Karpas-422 (cell line): ENCODE measurements around the gene CNDP2. TPM values are rescaled to one million over a fixed set of nuclear protein-coding genes. Genes with fewer than 3 reads are reported as not detected.

Experiments used
- DNase-seq: peaks from one replicate; pipeline ENCODE4 v3.0.0-alpha.2; 2015
- H2AFZ ChIP-seq: fragments of 200-600 bp; sonication (generic); 2 replicates; pipeline ENCODE4 v1.6.1; 2014; ENCODE audit warnings: antibody characterized with exemption, low read length, mixed read lengths
- H3K27ac ChIP-seq: fragments of 200-600 bp; sonication (generic); 2 replicates; pipeline ENCODE4 v1.5.1; 2014; ENCODE audit warnings: mild to moderate bottlenecking, low read length, moderate library complexity
- H3K27me3 ChIP-seq: fragments of 200-600 bp; sonication (generic); 2 replicates; pipeline ENCODE4 v1.6.1; 2014; ENCODE audit warnings: low read length, mixed read lengths
- H3K36me3 ChIP-seq: fragments of 200-600 bp; sonication (generic); 2 replicates; pipeline ENCODE4 v1.6.1; 2014; ENCODE audit warnings: low read length, mixed read lengths; ENCODE audit not compliant: insufficient read depth
- H3K4me1 ChIP-seq: fragments of 200-600 bp; sonication (generic); 2 replicates; pipeline ENCODE4 v1.6.1; 2014; ENCODE audit warnings: mild to moderate bottlenecking, low read length, mixed read lengths
- H3K4me2 ChIP-seq: fragments of 200-600 bp; sonication (generic); 2 replicates; pipeline ENCODE4 v1.6.1; 2014; ENCODE audit warnings: low read length, low read depth, mild to moderate bottlenecking; ENCODE audit not compliant: poor library complexity, severe bottlenecking
- H3K4me3 ChIP-seq: fragments of 200-600 bp; sonication (generic); 2 replicates; pipeline ENCODE4 v1.5.1; 2014; ENCODE audit warnings: mild to moderate bottlenecking, antibody characterized with exemption, low read length, mixed read lengths
- H3K79me2 ChIP-seq: fragments of 200-600 bp; sonication (generic); 2 replicates; pipeline ENCODE4 v1.6.1; 2014; ENCODE audit warnings: mild to moderate bottlenecking, low read length, mixed read lengths
- H3K9ac ChIP-seq: fragments of 200-600 bp; sonication (generic); 2 replicates; pipeline ENCODE4 v1.6.0; 2014; ENCODE audit warnings: low read length
- H3K9me2 ChIP-seq: fragments of 200-600 bp; sonication (generic), shearing (Covaris generic); replicated peaks from 2 replicates; pipeline ENCODE4 v1.6.0; 2014; ENCODE audit warnings: mild to moderate bottlenecking, low read length, moderate library complexity; ENCODE audit not compliant: insufficient read depth
- H3K9me3 ChIP-seq: fragments of 300-700, 200-600 bp; sonication (generic); 2 replicates; pipeline ENCODE4 v1.6.1; 2014; ENCODE audit warnings: low read length, mixed read lengths
- H4K20me1 ChIP-seq: fragments of 200-600 bp; sonication (generic); 2 replicates; pipeline ENCODE4 v1.6.1; 2014; ENCODE audit warnings: mild to moderate bottlenecking, antibody characterized with exemption, low read length, low read depth; ENCODE audit not compliant: insufficient read depth
- total RNA-seq: library from RNA; depleted of rRNA; stranded (reverse); fragments of >200 nt; shearing (Covaris generic); gene quantifications from 2 replicates; pipeline ENCODE4 v1.2.3, GENCODE V29; 2014; ENCODE audit warnings: low replicate concordance

The CNDP2 gene
- total RNA-seq, 1 experiment from 2014 or later, result 137 TPM

- Histone ChIP-seq H3K36me3 (no peaks in the 10 kb centered on the region), H3K79me2 (no peaks in the 10 kb centered on the region), H2AFZ (no peak overlapping the region), H3K27me3 (no peaks in the 10 kb centered on the region), H3K4me2 (no peak overlapping the region), H3K4me1 (peaks cover 6% of the 10 kb centered on the region), H3K4me3 (no peak overlapping the region), H3K9me2 (no peaks in the 10 kb centered on the region), H3K9me3 (no peaks in the 10 kb centered on the region), H3K27ac (no peak overlapping the region), H4K20me1 (no peaks in the 10 kb centered on the region), H3K9ac (no peak overlapping the region)
- DNase-seq, result no peak
These were observed 32.8 kb downstream of the CNDP2 start for GRCh38 chr18:74528913-74529312.

- Histone ChIP-seq H3K36me3 (no peaks in the 10 kb centered on the region), H4K20me1 (no peaks in the 10 kb centered on the region), H2AFZ (no peak overlapping the region), H3K27ac (no peak overlapping the region), H3K4me2 (no peak overlapping the region), H3K4me3 (no peak overlapping the region), H3K9me3 (no peaks in the 10 kb centered on the region), H3K79me2 (no peaks in the 10 kb centered on the region), H3K9me2 (no peaks in the 10 kb centered on the region), H3K27me3 (no peaks in the 10 kb centered on the region), H3K9ac (no peak overlapping the region), H3K4me1 (peaks cover 6% of the 10 kb centered on the region)
- DNase-seq, result no peak
These were observed 33.2 kb downstream of the CNDP2 start for GRCh38 chr18:74529378-74529777.

- DNase-seq, result no peak
- no peaks in the 10 kb centered on the region for H3K9me3 ChIP-seq
- H3K36me3 ChIP-seq, result no peaks in the 10 kb centered on the region
- no peak overlapping the region for H3K27ac ChIP-seq
- no peak overlapping the region for H3K4me3 ChIP-seq
- H3K9me2 ChIP-seq, result no peaks in the 10 kb centered on the region
- H3K9ac ChIP-seq, result no peak overlapping the region
- no peaks in the 10 kb centered on the region for H3K79me2 ChIP-seq
- H3K27me3 ChIP-seq, result no peaks in the 10 kb centered on the region
- H4K20me1 ChIP-seq, result no peaks in the 10 kb centered on the region
- H3K4me2 ChIP-seq, result no peak overlapping the region
- H3K4me1 ChIP-seq, result peaks cover 6% of the 10 kb centered on the region
- H2AFZ ChIP-seq, result no peak overlapping the region
These were observed 33.8 kb downstream of the CNDP2 start for GRCh38 chr18:74529811-74530583.

- no peaks in the 10 kb centered on the region for H3K79me2 ChIP-seq
- H2AFZ ChIP-seq, result no peak overlapping the region
These were observed 34.4 kb downstream of the CNDP2 start for GRCh38 chr18:74530584-74530862.

GRCh38 chr18:74531043-74531442 lies 34.9 kb downstream of the CNDP2 start:
- no peak overlapping the region for H3K9ac ChIP-seq
- no peak overlapping the region for H3K4me3 ChIP-seq
- no peaks in the 10 kb centered on the region for H3K36me3 ChIP-seq
- H3K27ac ChIP-seq, result no peak overlapping the region
- peaks cover 9% of the 10 kb centered on the region for H3K4me1 ChIP-seq
- no peak overlapping the region for H2AFZ ChIP-seq
- H3K27me3 ChIP-seq, result no peaks in the 10 kb centered on the region
- no peak overlapping the region for H3K4me2 ChIP-seq
- no peak for DNase-seq
- no peaks in the 10 kb centered on the region for H4K20me1 ChIP-seq
- no peaks in the 10 kb centered on the region for H3K9me2 ChIP-seq
- H3K79me2 ChIP-seq, result no peaks in the 10 kb centered on the region
- no peaks in the 10 kb centered on the region for H3K9me3 ChIP-seq

More at GRCh38 chr18:74530584-74530862, 34.4 kb downstream of the CNDP2 start:
- no peak overlapping the region for H3K27ac ChIP-seq
- no peak overlapping the region for H3K4me3 ChIP-seq
- H3K9me3 ChIP-seq, result no peaks in the 10 kb centered on the region
- H3K27me3 ChIP-seq, result no peaks in the 10 kb centered on the region
- H4K20me1 ChIP-seq, result no peaks in the 10 kb centered on the region
- no peak overlapping the region for H3K4me2 ChIP-seq
- no peaks in the 10 kb centered on the region for H3K36me3 ChIP-seq
- H3K4me1 ChIP-seq, result peaks cover 9% of the 10 kb centered on the region
- no peak overlapping the region for H3K9ac ChIP-seq
- H3K9me2 ChIP-seq, result no peaks in the 10 kb centered on the region
- DNase-seq, result no peak

- Histone ChIP-seq H3K79me2 (no peaks in the 10 kb centered on the region), H3K9me2 (no peaks in the 10 kb centered on the region), H3K4me3 (no peak overlapping the region), H2AFZ (no peak overlapping the region), H3K9ac (no peak overlapping the region), H3K27ac (no peak overlapping the region), H3K36me3 (no peaks in the 10 kb centered on the region), H4K20me1 (no peaks in the 10 kb centered on the region), H3K4me2 (no peak overlapping the region), H3K27me3 (no peaks in the 10 kb centered on the region), H3K4me1 (peaks cover 9% of the 10 kb centered on the region), H3K9me3 (no peaks in the 10 kb centered on the region)
- DNase-seq, result no peak
These were observed 36.4 kb downstream of the CNDP2 start for GRCh38 chr18:74532511-74533025.

GRCh38 chr18:74533666-74534065 lies 37.5 kb downstream of the CNDP2 start:
- Histone ChIP-seq H4K20me1 (no peaks in the 10 kb centered on the region), H3K9ac (no peak overlapping the region), H2AFZ (no peak overlapping the region), H3K79me2 (no peaks in the 10 kb centered on the region), H3K27ac (no peak overlapping the region), H3K9me3 (no peaks in the 10 kb centered on the region), H3K27me3 (no peaks in the 10 kb centered on the region), H3K4me3 (no peak overlapping the region), H3K4me2 (no peak overlapping the region), H3K36me3 (no peaks in the 10 kb centered on the region), H3K4me1 (peaks cover 3% of the 10 kb centered on the region; the same call in 1 of the 2 replicates), H3K9me2 (no peaks in the 10 kb centered on the region)
- DNase-seq, result no peak

- Histone ChIP-seq H3K36me3 (no peaks in the 10 kb centered on the region), H2AFZ (no peak within 1 kb of the TSS), H3K4me2 (no peak within 1 kb of the TSS), H3K9ac (no peak within 1 kb of the TSS), H4K20me1 (no peaks in the 10 kb centered on the region), H3K4me3 (no peak within 1 kb of the TSS), H3K27ac (no peak within 1 kb of the TSS), H3K4me1 (peaks cover 3% of the 10 kb centered on the region; the same call in 1 of the 2 replicates), H3K9me3 (no peaks in the 10 kb centered on the region), H3K27me3 (no peaks in the 10 kb centered on the region), H3K79me2 (no peaks in the 10 kb centered on the region), H3K9me2 (no peaks in the 10 kb centered on the region)
- DNase-seq, result no peak
These were observed 38.2 kb downstream of the CNDP2 start, which contains the start of gene CNDP1 for GRCh38 chr18:74534150-74534969. Gene CNDP1, plus strand, starts transcription at chr18:74534500. Its CDS starts 168 bp downstream, at chr18:74534668.
